ENCODE results near the gene PHTF2.

The PHTF2 gene

GRCh38 chr7:77887567-77887966, 89.0 kb downstream of the PHTF2 start:
- no peak for DNase-seq
- Histone ChIP-seq H3K27me3 (replicated peaks; ENCODE audit: control insufficient read depth, insufficient read depth, low read length, poor library complexity, severe bottlenecking) (no peaks in the 10 kb centered on the region), H3K36me3 (ENCODE audit: control insufficient read depth, insufficient read depth, low read length) (no peaks in the 10 kb centered on the region), H3K4me1 (ENCODE audit: control insufficient read depth, insufficient read depth, low read length, poor library complexity, severe bottlenecking) (peaks cover 4% of the 10 kb centered on the region), H3K27ac (ENCODE audit: insufficient read depth, low read length, poor library complexity, severe bottlenecking) (no peak overlapping the region), H3K9me3 (ENCODE audit: control insufficient read depth, low read length) (no peaks in the 10 kb centered on the region), H3K4me3 (ENCODE audit: insufficient read depth, low read depth, low read length, poor library complexity, severe bottlenecking) (no peak overlapping the region)

- Histone ChIP-seq H3K4me1 (ENCODE audit: control insufficient read depth, insufficient read depth, low read length, poor library complexity, severe bottlenecking) (peaks cover 4% of the 10 kb centered on the region), H3K9me3 (ENCODE audit: control insufficient read depth, low read length) (no peaks in the 10 kb centered on the region), H3K27me3 (replicated peaks; ENCODE audit: control insufficient read depth, insufficient read depth, low read length, poor library complexity, severe bottlenecking) (no peaks in the 10 kb centered on the region), H3K27ac (ENCODE audit: insufficient read depth, low read length, poor library complexity, severe bottlenecking) (no peak overlapping the region), H3K4me3 (ENCODE audit: insufficient read depth, low read depth, low read length, poor library complexity, severe bottlenecking) (no peak overlapping the region), H3K36me3 (ENCODE audit: control insufficient read depth, insufficient read depth, low read length) (no peaks in the 10 kb centered on the region)
- DNase-seq, result no peak
Observed at GRCh38 chr7:77888998-77889397, 90.4 kb downstream of the PHTF2 start.

GRCh38 chr7:77893813-77894212, 95.2 kb downstream of the PHTF2 start:
- no peaks in the 10 kb centered on the region for H3K27me3 ChIP-seq (replicated peaks; ENCODE audit: control insufficient read depth, insufficient read depth, low read length, poor library complexity, severe bottlenecking)
- no peak overlapping the region for H3K4me3 ChIP-seq (ENCODE audit: insufficient read depth, low read depth, low read length, poor library complexity, severe bottlenecking)
- H3K4me1 ChIP-seq (ENCODE audit: control insufficient read depth, insufficient read depth, low read length, poor library complexity, severe bottlenecking), result no peaks in the 10 kb centered on the region
- no peak for DNase-seq
- H3K27ac ChIP-seq (ENCODE audit: insufficient read depth, low read length, poor library complexity, severe bottlenecking), result no peak overlapping the region
- H3K36me3 ChIP-seq (ENCODE audit: control insufficient read depth, insufficient read depth, low read length), result no peaks in the 10 kb centered on the region
- H3K9me3 ChIP-seq (ENCODE audit: control insufficient read depth, low read length), result no peaks in the 10 kb centered on the region

- H3K27me3 ChIP-seq (replicated peaks; ENCODE audit: control insufficient read depth, insufficient read depth, low read length, poor library complexity, severe bottlenecking), result no peaks in the 10 kb centered on the region
- H3K9me3 ChIP-seq (ENCODE audit: control insufficient read depth, low read length), result no peaks in the 10 kb centered on the region
- DNase-seq, result no peak
- H3K4me1 ChIP-seq (ENCODE audit: control insufficient read depth, insufficient read depth, low read length, poor library complexity, severe bottlenecking), result no peaks in the 10 kb centered on the region
- H3K36me3 ChIP-seq (ENCODE audit: control insufficient read depth, insufficient read depth, low read length), result no peaks in the 10 kb centered on the region
- no peak overlapping the region for H3K27ac ChIP-seq (ENCODE audit: insufficient read depth, low read length, poor library complexity, severe bottlenecking)
- no peak overlapping the region for H3K4me3 ChIP-seq (ENCODE audit: insufficient read depth, low read depth, low read length, poor library complexity, severe bottlenecking)
Observed at GRCh38 chr7:77894574-77895091, 96.1 kb downstream of the PHTF2 start.

GRCh38 chr7:77895905-77896304, 97.3 kb downstream of the PHTF2 start:
- Histone ChIP-seq H3K27me3 (replicated peaks; ENCODE audit: control insufficient read depth, insufficient read depth, low read length, poor library complexity, severe bottlenecking) (no peaks in the 10 kb centered on the region), H3K4me1 (ENCODE audit: control insufficient read depth, insufficient read depth, low read length, poor library complexity, severe bottlenecking) (no peaks in the 10 kb centered on the region), H3K4me3 (ENCODE audit: insufficient read depth, low read depth, low read length, poor library complexity, severe bottlenecking) (no peak overlapping the region), H3K9me3 (ENCODE audit: control insufficient read depth, low read length) (no peaks in the 10 kb centered on the region), H3K27ac (ENCODE audit: insufficient read depth, low read length, poor library complexity, severe bottlenecking) (no peak overlapping the region), H3K36me3 (ENCODE audit: control insufficient read depth, insufficient read depth, low read length) (no peaks in the 10 kb centered on the region)
- DNase-seq, result no peak

- Histone ChIP-seq H3K4me3 (ENCODE audit: insufficient read depth, low read depth, low read length, poor library complexity, severe bottlenecking) (no peak overlapping the region), H3K9me3 (ENCODE audit: control insufficient read depth, low read length) (no peaks in the 10 kb centered on the region), H3K4me1 (ENCODE audit: control insufficient read depth, insufficient read depth, low read length, poor library complexity, severe bottlenecking) (no peaks in the 10 kb centered on the region), H3K27ac (ENCODE audit: insufficient read depth, low read length, poor library complexity, severe bottlenecking) (no peak overlapping the region), H3K27me3 (replicated peaks; ENCODE audit: control insufficient read depth, insufficient read depth, low read length, poor library complexity, severe bottlenecking) (no peaks in the 10 kb centered on the region), H3K36me3 (ENCODE audit: control insufficient read depth, insufficient read depth, low read length) (peaks cover under 1% of the 10 kb centered on the region)
- DNase-seq, result no peak
Observed at GRCh38 chr7:77897004-77897547, 98.5 kb downstream of the PHTF2 start.

- H3K36me3 ChIP-seq (ENCODE audit: control insufficient read depth, insufficient read depth, low read length), result peaks cover 5% of the 10 kb centered on the region
- H3K27me3 ChIP-seq (replicated peaks; ENCODE audit: control insufficient read depth, insufficient read depth, low read length, poor library complexity, severe bottlenecking), result no peaks in the 10 kb centered on the region
- H3K27ac ChIP-seq (ENCODE audit: insufficient read depth, low read length, poor library complexity, severe bottlenecking), result no peak overlapping the region
- H3K4me3 ChIP-seq (ENCODE audit: insufficient read depth, low read depth, low read length, poor library complexity, severe bottlenecking), result no peak overlapping the region
- H3K4me1 ChIP-seq (ENCODE audit: control insufficient read depth, insufficient read depth, low read length, poor library complexity, severe bottlenecking), result no peaks in the 10 kb centered on the region
- H3K9me3 ChIP-seq (ENCODE audit: control insufficient read depth, low read length), result no peaks in the 10 kb centered on the region
- no peak for DNase-seq
Observed at GRCh38 chr7:77899516-77899915, 100.9 kb downstream of the PHTF2 start.

- H3K4me1 ChIP-seq (ENCODE audit: control insufficient read depth, insufficient read depth, low read length, poor library complexity, severe bottlenecking), result no peaks in the 10 kb centered on the region
- H3K36me3 ChIP-seq (ENCODE audit: control insufficient read depth, insufficient read depth, low read length), result peaks cover 10% of the 10 kb centered on the region
- no peaks in the 10 kb centered on the region for H3K9me3 ChIP-seq (ENCODE audit: control insufficient read depth, low read length)
- no peak overlapping the region for H3K27ac ChIP-seq (ENCODE audit: insufficient read depth, low read length, poor library complexity, severe bottlenecking)
- no peaks in the 10 kb centered on the region for H3K27me3 ChIP-seq (replicated peaks; ENCODE audit: control insufficient read depth, insufficient read depth, low read length, poor library complexity, severe bottlenecking)
- no peak overlapping the region for H3K4me3 ChIP-seq (ENCODE audit: insufficient read depth, low read depth, low read length, poor library complexity, severe bottlenecking)
- no peak for DNase-seq
Observed at GRCh38 chr7:77903597-77903996, 105.0 kb downstream of the PHTF2 start.

- DNase-seq, result no peak
- H3K4me3 ChIP-seq (ENCODE audit: insufficient read depth, low read depth, low read length, poor library complexity, severe bottlenecking), result no peak overlapping the region
- H3K27ac ChIP-seq (ENCODE audit: insufficient read depth, low read length, poor library complexity, severe bottlenecking), result no peak overlapping the region
- no peaks in the 10 kb centered on the region for H3K9me3 ChIP-seq (ENCODE audit: control insufficient read depth, low read length)
- H3K27me3 ChIP-seq (replicated peaks; ENCODE audit: control insufficient read depth, insufficient read depth, low read length, poor library complexity, severe bottlenecking), result no peaks in the 10 kb centered on the region
- H3K4me1 ChIP-seq (ENCODE audit: control insufficient read depth, insufficient read depth, low read length, poor library complexity, severe bottlenecking), result no peaks in the 10 kb centered on the region
- peaks cover 11% of the 10 kb centered on the region for H3K36me3 ChIP-seq (ENCODE audit: control insufficient read depth, insufficient read depth, low read length)
Observed at GRCh38 chr7:77904252-77904651, 105.7 kb downstream of the PHTF2 start.

GRCh38 chr7:77907281-77907680, 108.7 kb downstream of the PHTF2 start:
- H3K27ac ChIP-seq (ENCODE audit: insufficient read depth, low read length, poor library complexity, severe bottlenecking), result no peak overlapping the region
- H3K4me3 ChIP-seq (ENCODE audit: insufficient read depth, low read depth, low read length, poor library complexity, severe bottlenecking), result no peak overlapping the region
- DNase-seq, result no peak
- peaks cover 21% of the 10 kb centered on the region for H3K36me3 ChIP-seq (ENCODE audit: control insufficient read depth, insufficient read depth, low read length)
- H3K27me3 ChIP-seq (replicated peaks; ENCODE audit: control insufficient read depth, insufficient read depth, low read length, poor library complexity, severe bottlenecking), result no peaks in the 10 kb centered on the region
- H3K4me1 ChIP-seq (ENCODE audit: control insufficient read depth, insufficient read depth, low read length, poor library complexity, severe bottlenecking), result no peaks in the 10 kb centered on the region
- H3K9me3 ChIP-seq (ENCODE audit: control insufficient read depth, low read length), result no peaks in the 10 kb centered on the region
